ENCODE measurements around the gene ZSWIM4.
A peak's percentile ranks its signal among the peaks of the same experiment; 100 is the strongest.

ZSWIM4 gene

GRCh38 chr19:13843104-13843921 lies 48.1 kb downstream of the ZSWIM4 start:
- H2BK12ac ChIP-seq (ENCODE audit: low read length), result peak overlapping the region; percentile 99
- peak overlapping the region; percentile 80 for H4K8ac ChIP-seq (ENCODE audit: low read depth, low read length)
- H3K27me3 ChIP-seq (ENCODE audit: insufficient read depth, low read length), result no peaks in the 10 kb centered on the region
- no peaks in the 10 kb centered on the region for H3K9me3 ChIP-seq (ENCODE audit: insufficient read depth, low read depth, low read length)
- peak overlapping the region; percentile 96 for H2AK5ac ChIP-seq (ENCODE audit: low read length)
- peak; percentile 53 to 56 for DNase-seq
- H2AFZ ChIP-seq (ENCODE audit: insufficient read depth, low read length, poor library complexity), result peak overlapping the region; percentile 87
- H3K23ac ChIP-seq (ENCODE audit: low read length), result peak overlapping the region; percentile 37
- peaks cover 29% of the 10 kb centered on the region in 2 experiments for H3K36me3 ChIP-seq (ENCODE audit: control insufficient read depth in 1 of 2, insufficient read depth in 2 of 2, low read length in 2 of 2)
- H2BK5ac ChIP-seq (ENCODE audit: low read depth, low read length, poor library complexity), result peak overlapping the region; percentile 99
- H3K14ac ChIP-seq (ENCODE audit: low read length), result peak overlapping the region; percentile 93
- peak overlapping the region; percentile 92 for H3K4ac ChIP-seq (ENCODE audit: low read depth, low read length)
- H3K79me1 ChIP-seq (ENCODE audit: low read length), result peaks cover 73% of the 10 kb centered on the region
- peak overlapping the region; percentile 88 for H3K9ac ChIP-seq (ENCODE audit: low read length)
- H4K91ac ChIP-seq (ENCODE audit: low read depth, low read length), result peak overlapping the region; percentile 98
- H3K4me3 ChIP-seq (ENCODE audit: low read depth, low read length), result peak overlapping the region; percentile 67
- peak overlapping the region; percentile 99 for H3K4me2 ChIP-seq (ENCODE audit: low read length)
- peaks cover 55% of the 10 kb centered on the region for H3K79me2 ChIP-seq (ENCODE audit: control insufficient read depth, insufficient read depth, low read length, poor library complexity)
- peak overlapping the region; percentile 97 for H3K18ac ChIP-seq (ENCODE audit: low read length)
- H4K12ac ChIP-seq (ENCODE audit: low read depth, low read length), result peak overlapping the region; percentile 89
- H3K27ac ChIP-seq (ENCODE audit: low read depth, low read length), result peak overlapping the region; percentile 84
- H3K4me1 ChIP-seq (ENCODE audit: control insufficient read depth in 1 of 2, insufficient read depth in 2 of 2, low read length in 2 of 2), result peaks cover 59 to 61% of the 10 kb centered on the region in 2 experiments
- no CpG with 5 or more reads among the region's 24 CpGs for WGBS (ENCODE audit: extremely low coverage, insufficient coverage, insufficient read length)
- H2BK120ac ChIP-seq (ENCODE audit: insufficient read depth, low read length, poor library complexity), result peak overlapping the region; percentile 95

GRCh38 chr19:13844130-13844631 lies 48.9 kb downstream of the ZSWIM4 start:
- H3K18ac ChIP-seq (ENCODE audit: low read length), result peak overlapping the region; percentile 74
- H3K9ac ChIP-seq (ENCODE audit: low read length), result no peak overlapping the region
- H4K12ac ChIP-seq (ENCODE audit: low read depth, low read length), result no peak overlapping the region
- peak overlapping the region; percentile 10 for H2AFZ ChIP-seq (ENCODE audit: insufficient read depth, low read length, poor library complexity)
- H3K27ac ChIP-seq (ENCODE audit: low read depth, low read length), result peak overlapping the region; percentile 38
- H3K4ac ChIP-seq (ENCODE audit: low read depth, low read length), result peak overlapping the region; percentile 76
- peaks cover 57 to 60% of the 10 kb centered on the region in 2 experiments for H3K4me1 ChIP-seq (ENCODE audit: control insufficient read depth in 1 of 2, insufficient read depth in 2 of 2, low read length in 2 of 2)
- H3K27me3 ChIP-seq (ENCODE audit: insufficient read depth, low read length), result no peaks in the 10 kb centered on the region
- WGBS (ENCODE audit: extremely low coverage, insufficient coverage, insufficient read length), result no CpG with 5 or more reads among the region's 7 CpGs
- peak overlapping the region; percentile 87 for H2BK120ac ChIP-seq (ENCODE audit: insufficient read depth, low read length, poor library complexity)
- peak overlapping the region; percentile 96 for H2AK5ac ChIP-seq (ENCODE audit: low read length)
- H4K91ac ChIP-seq (ENCODE audit: low read depth, low read length), result peak overlapping the region; percentile 93
- peak overlapping the region; percentile 73 for H4K8ac ChIP-seq (ENCODE audit: low read depth, low read length)
- H3K4me2 ChIP-seq (ENCODE audit: low read length), result no peak overlapping the region
- no peak overlapping the region for H3K23ac ChIP-seq (ENCODE audit: low read length)
- H3K79me2 ChIP-seq (ENCODE audit: control insufficient read depth, insufficient read depth, low read length, poor library complexity), result peaks cover 50% of the 10 kb centered on the region
- no peaks in the 10 kb centered on the region for H3K9me3 ChIP-seq (ENCODE audit: insufficient read depth, low read depth, low read length)
- H2BK5ac ChIP-seq (ENCODE audit: low read depth, low read length, poor library complexity), result peak overlapping the region; percentile 85
- peaks cover 21% of the 10 kb centered on the region in 2 experiments for H3K36me3 ChIP-seq (ENCODE audit: control insufficient read depth in 1 of 2, insufficient read depth in 2 of 2, low read length in 2 of 2)
- H3K79me1 ChIP-seq (ENCODE audit: low read length), result peaks cover 79% of the 10 kb centered on the region
- H3K14ac ChIP-seq (ENCODE audit: low read length), result peak overlapping the region; percentile 90
- peak overlapping the region; percentile 99 for H2BK12ac ChIP-seq (ENCODE audit: low read length)
- H3K4me3 ChIP-seq (ENCODE audit: low read depth, low read length), result no peak overlapping the region
- DNase-seq, result no peak

- peak overlapping the region; percentile 97 for H2AFZ ChIP-seq (ENCODE audit: insufficient read depth, low read length, poor library complexity)
- peak overlapping the region; percentile 100 for H2BK120ac ChIP-seq (ENCODE audit: insufficient read depth, low read length, poor library complexity)
- peak overlapping the region; percentile 100 for H3K27ac ChIP-seq (ENCODE audit: low read depth, low read length)
- no peak overlapping the region for H3K9ac ChIP-seq (ENCODE audit: low read length)
- peak overlapping the region; percentile 100 for H4K91ac ChIP-seq (ENCODE audit: low read depth, low read length)
- peak overlapping the region; percentile 98 for H2AK5ac ChIP-seq (ENCODE audit: low read length)
- peak overlapping the region; percentile 99 for H2BK12ac ChIP-seq (ENCODE audit: low read length)
- H3K18ac ChIP-seq (ENCODE audit: low read length), result peak overlapping the region; percentile 100
- peak overlapping the region; percentile 100 for H3K14ac ChIP-seq (ENCODE audit: low read length)
- no peaks in the 10 kb centered on the region for H3K36me3 ChIP-seq (ENCODE audit: control insufficient read depth in 1 of 2, insufficient read depth in 2 of 2, low read length in 2 of 2)
- peak overlapping the region; percentile 81 for H3K4me2 ChIP-seq (ENCODE audit: low read length)
- peak overlapping the region; percentile 100 for H4K8ac ChIP-seq (ENCODE audit: low read depth, low read length)
- no CpG with 5 or more reads among the region's 23 CpGs for WGBS (ENCODE audit: extremely low coverage, insufficient coverage, insufficient read length)
- peak overlapping the region; percentile 100 for H3K4ac ChIP-seq (ENCODE audit: low read depth, low read length)
- peak overlapping the region; percentile 100 for H2BK5ac ChIP-seq (ENCODE audit: low read depth, low read length, poor library complexity)
- H3K79me2 ChIP-seq (ENCODE audit: control insufficient read depth, insufficient read depth, low read length, poor library complexity), result peaks cover 37% of the 10 kb centered on the region
- H3K4me3 ChIP-seq (ENCODE audit: low read depth, low read length), result no peak overlapping the region
- peak; percentile 97 for DNase-seq
- H3K23ac ChIP-seq (ENCODE audit: low read length), result no peak overlapping the region
- no peaks in the 10 kb centered on the region for H3K9me3 ChIP-seq (ENCODE audit: insufficient read depth, low read depth, low read length)
- H3K79me1 ChIP-seq (ENCODE audit: low read length), result peaks cover 80% of the 10 kb centered on the region
- H3K4me1 ChIP-seq (ENCODE audit: control insufficient read depth in 1 of 2, insufficient read depth in 2 of 2, low read length in 2 of 2), result peaks cover 55 to 62% of the 10 kb centered on the region in 2 experiments
- H4K12ac ChIP-seq (ENCODE audit: low read depth, low read length), result peak overlapping the region; percentile 100
- H3K27me3 ChIP-seq (ENCODE audit: insufficient read depth, low read length), result no peaks in the 10 kb centered on the region
These were observed 51.5 kb downstream of the ZSWIM4 start for GRCh38 chr19:13846557-13847406.

All from trophoblast cell (in vitro differentiated cells and primary cell).